ENCODE results near the gene F2RL1.

DNA sequence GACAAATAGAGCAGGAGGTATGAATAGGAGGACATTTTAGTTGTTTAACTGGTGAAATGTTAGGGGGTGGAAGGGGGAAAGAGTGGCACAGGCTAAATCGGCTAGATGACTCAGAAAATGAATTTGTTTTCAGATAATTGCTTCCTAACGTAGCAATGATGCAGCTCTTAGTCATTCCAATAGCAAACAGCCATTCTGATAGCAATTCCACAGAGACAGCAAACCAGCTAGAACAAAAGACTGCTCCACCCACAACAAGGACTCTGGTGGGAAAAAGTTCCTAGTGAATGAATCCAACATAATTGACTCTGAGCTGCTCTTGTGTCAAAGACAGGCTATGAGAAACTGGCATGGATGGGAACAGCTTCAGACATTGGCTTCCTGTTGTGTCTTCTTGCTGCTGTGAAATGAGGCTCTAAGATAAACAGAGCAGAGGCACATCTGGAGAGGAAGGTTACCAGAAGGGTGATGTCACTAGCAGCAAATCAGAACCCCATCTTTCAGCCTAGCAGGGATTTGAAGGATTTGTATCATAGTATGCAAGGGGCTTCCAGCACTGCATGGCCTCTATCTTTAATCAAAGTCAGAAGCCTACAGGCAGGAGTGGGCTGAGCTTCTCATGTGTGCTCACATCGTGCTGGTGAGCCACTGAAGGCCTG lies 28.1 kb upstream of the F2RL1 start:
- TF ChIP-seq POLR2A (IDR thresholded peaks at IDR 0.05; ENCODE audit: low read length) (no peak), GATA1 (IDR thresholded peaks at IDR 0.05; ENCODE audit: low read depth, low read length) (no peak)
